HG03520 (cell line): ENCODE results near the gene PRKD1.

ENCODE experiments used
- ATAC-seq: cut with Tn5 transposase; IDR thresholded peaks from one replicate; pipeline ENCODE4 v1.9.1; 2021; ENCODE audit warnings: mild to moderate bottlenecking, moderate library complexity; ENCODE audit not compliant: unreplicated experiment

The PRKD1 gene

GRCh38 chr14:29630566-29631160 lies 297.0 kb downstream of the PRKD1 start:
- ATAC-seq, result no peak

GRCh38 chr14:29629839-29630238 lies 297.8 kb downstream of the PRKD1 start:
- no peak for ATAC-seq

DNA sequence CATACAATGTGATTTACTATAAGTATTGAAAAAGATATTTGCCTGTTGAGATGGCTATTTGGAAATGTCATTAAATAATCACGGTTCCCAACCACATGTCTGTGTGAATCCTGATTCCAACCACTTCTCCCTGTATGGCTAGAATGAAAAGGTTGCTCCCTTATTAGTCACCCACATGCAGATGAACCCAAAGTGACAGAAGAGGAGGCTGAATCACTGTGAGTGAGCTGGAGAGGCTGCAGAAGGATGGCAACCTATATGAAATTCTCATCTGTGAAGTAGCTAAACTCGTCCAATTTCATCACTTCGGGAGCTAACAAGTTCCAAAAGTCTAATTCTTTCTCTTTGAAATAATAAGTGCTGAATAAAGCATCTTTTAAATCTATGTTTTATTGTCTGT lies 300.5 kb downstream of the PRKD1 start:
- ATAC-seq, result no peak

DNA sequence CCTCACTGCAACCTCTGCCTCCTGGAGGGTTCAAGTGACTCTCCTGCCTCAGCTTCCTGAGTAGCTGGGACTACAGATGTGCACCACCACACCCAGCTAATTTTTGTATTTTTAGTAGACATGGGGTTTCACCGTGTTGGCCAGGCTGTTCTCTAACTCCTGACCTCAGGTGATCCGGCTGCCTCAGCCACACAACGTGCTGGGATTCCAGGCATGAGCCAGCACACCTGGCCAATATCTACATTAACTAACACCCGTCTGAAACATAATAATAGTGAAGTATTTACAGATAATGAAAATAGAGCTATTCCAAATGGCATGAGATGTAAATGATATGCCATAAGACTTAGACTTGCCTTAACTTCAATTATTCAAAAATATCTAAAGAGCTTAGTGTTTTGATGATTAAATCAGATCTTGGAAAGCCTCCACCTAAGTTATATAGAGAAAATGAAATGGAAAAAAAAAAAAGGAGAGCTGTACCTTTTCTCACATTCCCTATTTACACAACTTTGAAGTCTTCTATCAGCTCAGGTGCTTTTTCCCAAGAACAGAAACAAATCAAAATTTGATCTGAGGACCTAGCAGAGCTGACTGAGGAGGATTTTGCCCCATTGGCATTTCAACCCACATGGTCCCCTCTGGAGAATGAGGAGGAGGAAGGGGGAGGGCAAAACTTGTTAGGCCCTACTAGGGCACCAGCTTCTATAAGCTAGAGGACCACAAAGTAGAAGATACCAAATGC lies 309.2 kb downstream of the PRKD1 start:
- no peak for ATAC-seq

GRCh38 chr14:29616922-29617321 lies 310.7 kb downstream of the PRKD1 start:
- ATAC-seq, result no peak

DNA sequence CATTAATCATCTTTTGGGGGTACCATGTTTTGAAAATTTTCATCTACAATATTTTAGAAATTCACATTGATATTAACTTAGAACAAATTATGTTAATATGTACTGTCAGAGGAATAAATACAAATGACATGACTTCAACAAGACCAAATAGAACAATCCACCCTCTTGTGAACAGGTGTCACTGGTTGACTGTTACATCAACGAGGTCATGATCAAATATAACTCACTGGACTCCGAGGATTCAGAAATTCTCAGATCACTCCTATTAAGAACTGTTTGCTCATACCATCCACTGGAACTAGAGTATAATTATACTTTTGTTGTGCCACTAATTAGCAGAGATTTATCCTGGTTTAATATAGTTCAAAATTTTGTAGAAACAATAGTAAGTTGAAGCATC lies 318.8 kb downstream of the PRKD1 start:
- ATAC-seq, result no peak

DNA sequence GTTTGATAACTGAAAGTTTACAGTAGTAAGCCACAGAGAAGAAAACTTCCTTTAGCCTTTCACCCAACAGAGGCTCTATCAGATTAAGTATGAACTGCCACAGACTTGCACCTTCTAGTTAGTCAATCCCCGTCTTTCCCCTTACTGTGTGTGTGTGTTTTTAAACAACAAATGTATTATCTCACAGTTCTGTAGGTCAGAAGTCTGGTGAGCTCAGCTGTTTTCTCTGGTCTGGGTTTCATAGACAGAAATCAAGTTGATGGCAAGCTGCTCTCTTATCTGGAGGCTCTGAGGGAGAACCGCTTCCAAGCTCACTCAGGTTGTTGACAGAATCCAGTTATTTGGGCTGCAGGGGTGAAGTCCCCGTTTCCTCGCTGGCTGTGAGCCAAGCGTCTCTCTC lies 320.5 kb downstream of the PRKD1 start:
- ATAC-seq, result no peak

DNA sequence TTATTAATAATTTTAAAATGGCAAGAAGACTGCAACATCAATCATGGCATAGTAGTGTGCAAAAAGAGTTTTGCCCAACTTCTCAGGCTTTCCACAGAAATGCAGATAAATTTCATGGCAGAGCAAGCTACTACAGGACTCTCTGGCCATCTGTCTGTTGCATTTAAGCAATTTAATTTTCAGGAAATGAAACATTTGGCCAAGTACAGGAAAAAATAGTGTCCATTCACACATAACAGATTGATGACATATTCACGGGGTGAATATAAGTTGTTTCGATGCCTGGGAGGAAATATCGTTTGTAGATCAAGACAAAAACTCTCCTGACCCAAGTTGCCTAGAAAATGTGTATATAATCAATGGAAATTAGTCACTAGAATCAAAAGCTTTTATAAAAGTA lies 324.0 kb downstream of the PRKD1 start:
- ATAC-seq, result no peak

- ATAC-seq, result no peak
These were observed 326.0 kb downstream of the PRKD1 start for GRCh38 chr14:29601616-29602015.

- no peak for ATAC-seq
These were observed 339.7 kb downstream of the PRKD1 start for GRCh38 chr14:29587761-29588470.

GRCh38 chr14:29587046-29587445 lies 340.6 kb downstream of the PRKD1 start:
- ATAC-seq, result no peak

DNA sequence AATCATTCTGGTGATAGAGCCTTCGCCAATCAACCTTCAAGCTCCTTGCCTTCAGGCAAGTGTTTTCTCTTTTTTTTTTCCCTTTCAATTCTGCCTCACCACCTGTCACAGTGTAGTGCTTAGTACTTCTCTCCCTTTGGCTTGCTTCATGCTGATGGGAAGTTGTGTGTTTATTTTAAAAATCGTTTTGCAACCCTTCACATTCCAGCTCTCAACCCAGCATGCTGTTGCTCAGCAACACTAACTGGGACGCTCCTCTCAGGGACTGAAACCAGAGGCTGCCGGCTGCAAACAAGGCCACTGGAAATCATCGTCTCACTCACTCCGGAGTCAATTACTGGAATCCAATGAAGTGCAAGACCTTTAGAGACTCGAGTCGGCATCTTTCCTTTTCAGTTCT lies 342.7 kb downstream of the PRKD1 start:
- no peak for ATAC-seq

DNA sequence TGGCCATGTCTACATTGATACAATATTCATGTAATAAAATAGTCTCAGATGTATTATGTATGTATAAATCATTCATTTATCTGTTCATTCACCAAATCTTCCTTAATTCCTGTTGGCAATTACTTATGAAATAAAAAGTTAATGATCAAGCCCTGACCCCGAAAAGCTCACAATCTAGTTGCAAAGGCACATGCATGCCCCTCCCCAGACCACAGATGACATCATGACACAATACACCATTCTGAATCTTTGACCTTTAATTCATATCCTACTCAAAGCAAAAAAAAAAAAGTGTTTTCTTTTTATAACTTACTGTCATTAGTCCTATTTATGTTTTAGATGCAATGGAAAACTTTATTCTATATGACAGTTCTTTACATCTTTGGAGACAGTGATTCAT lies 346.9 kb downstream of the PRKD1 start:
- no peak for ATAC-seq

DNA sequence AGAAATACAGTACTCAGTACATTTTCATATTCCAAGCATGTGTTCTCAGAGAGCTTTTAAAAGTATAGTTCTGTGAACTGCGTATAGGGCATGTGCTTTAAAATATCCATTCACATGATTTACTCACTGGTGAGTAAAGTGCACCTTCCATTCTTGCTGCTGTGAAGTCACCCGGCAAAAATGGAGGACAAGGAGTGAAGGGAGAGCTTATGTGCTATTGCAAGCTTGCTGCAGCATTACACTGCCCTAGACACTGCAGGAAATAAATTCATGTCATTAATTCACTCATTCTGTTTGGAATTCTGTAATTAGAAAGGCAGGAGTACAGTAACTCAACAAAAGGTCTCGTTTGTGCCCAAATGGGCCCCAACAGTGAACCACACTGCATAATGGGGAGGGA lies 347.8 kb downstream of the PRKD1 start:
- ATAC-seq, result no peak

- ATAC-seq, result no peak
These were observed 350.7 kb downstream of the PRKD1 start for GRCh38 chr14:29576927-29577326.

- ATAC-seq, result no peak
These were observed 358.5 kb downstream of the PRKD1 start for GRCh38 chr14:29569194-29569593.

DNA sequence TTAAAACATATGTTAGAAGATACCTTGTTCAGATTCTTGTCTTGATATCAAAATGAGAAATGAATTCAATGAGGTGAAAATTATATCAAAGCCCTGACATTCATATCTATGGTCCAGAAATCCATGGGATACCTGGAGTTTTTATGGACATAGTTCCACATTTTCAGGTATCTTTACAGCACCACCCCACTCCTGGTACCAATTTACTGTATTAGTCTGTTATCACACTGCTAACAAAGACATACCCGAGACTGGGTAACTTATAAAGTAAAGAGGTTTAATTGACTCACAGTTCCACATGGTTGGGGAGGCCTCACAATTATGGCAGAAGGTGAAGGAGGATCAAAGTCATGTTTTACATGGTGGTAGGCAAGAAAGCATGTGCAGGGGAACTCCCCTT lies 361.5 kb downstream of the PRKD1 start:
- ATAC-seq, result no peak

- ATAC-seq, result no peak
These were observed 369.1 kb downstream of the PRKD1 start for GRCh38 chr14:29558516-29558915.

GRCh38 chr14:29554335-29554734 lies 373.3 kb downstream of the PRKD1 start:
- ATAC-seq, result no peak

- no peak for ATAC-seq
These were observed 374.2 kb downstream of the PRKD1 start for GRCh38 chr14:29553427-29553826.

DNA sequence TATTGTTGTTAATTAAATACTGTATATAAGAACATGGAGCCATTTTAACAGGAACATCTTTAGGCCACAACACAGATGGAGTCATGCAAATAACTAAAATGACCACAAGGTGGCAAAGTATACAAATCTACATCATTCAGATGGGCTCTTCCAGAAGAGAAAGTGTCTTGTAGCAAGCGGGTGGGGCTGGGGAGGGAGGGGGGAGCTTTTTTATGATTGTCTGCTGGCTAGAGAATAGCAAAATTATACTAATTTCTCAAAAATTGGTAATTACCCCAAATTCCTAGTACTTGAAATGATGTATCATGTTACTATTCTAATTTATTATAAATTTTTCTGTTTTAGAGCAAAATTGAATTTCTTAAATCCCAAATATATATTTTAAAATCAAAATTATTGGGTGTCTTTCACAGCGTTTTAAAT lies 378.7 kb downstream of the PRKD1 start:
- peak; percentile 90 for ATAC-seq

- no peak for ATAC-seq
These were observed 381.9 kb downstream of the PRKD1 start for GRCh38 chr14:29545714-29546113.
